CD4-positive, CD25-positive, alpha-beta regulatory T cell (primary cell): ENCODE results near the gene SEC24A. TPM values are rescaled to one million over a fixed set of nuclear protein-coding genes. Genes with fewer than 3 reads are reported as not detected.

ENCODE experiments used
- polyA plus RNA-seq, 4 donors: library from polyadenylated mRNA; unstranded; fragments of 300-500 nt; fragmentation: Illumina TruSeq; gene quantifications; one replicate each; pipeline ENCODE4 v1.2.3, GENCODE V29; 2021
- total RNA-seq: library from RNA; stranded (reverse); gene quantifications from one replicate; pipeline ENCODE4 v1.2.3, GENCODE V29; 2022

Gene SEC24A
- total and polyA plus RNA-seq, 5 donors from 2014 or later, result 5.6 to 21.5 (median 7.8) TPM

Other genes with a start within 250 kb of the SEC24A start
- gene CDKN2AIPNL, start 236.9 kb upstream of the SEC24A start, total RNA-seq, result 13.5 TPM
- 10 to 100 TPM; 24.6 to 32.4 (median 30.4) TPM for gene CDKN2AIPNL, start 236.9 kb upstream of the SEC24A start, polyA plus RNA-seq
- 162 TPM for gene JADE2, start 123.1 kb upstream of the SEC24A start, total RNA-seq
- gene JADE2, start 123.1 kb upstream of the SEC24A start, polyA plus RNA-seq, result 10 to 100 TPM; 19.2 to 31.7 (median 22.7) TPM
- gene SAR1B, start 16.0 kb upstream of the SEC24A start, total RNA-seq, result 48.7 TPM
- 10 to 100 TPM; 53.1 to 74.1 (median 65.9) TPM for gene SAR1B, start 16.0 kb upstream of the SEC24A start, polyA plus RNA-seq
- gene CAMLG, start 89.8 kb downstream of the SEC24A start, total RNA-seq, result 32.3 TPM
- gene CAMLG, start 89.8 kb downstream of the SEC24A start, polyA plus RNA-seq, result 10 to 100 TPM; 37.6 to 43.7 (median 43.3) TPM
- 61.8 TPM for gene DDX46, start 110.0 kb downstream of the SEC24A start, total RNA-seq
- 10 to 100 TPM; 16.3 to 23.2 (median 18.8) TPM for gene DDX46, start 110.0 kb downstream of the SEC24A start, polyA plus RNA-seq
- 31.4 TPM for gene C5orf24, start 197.2 kb downstream of the SEC24A start, total RNA-seq
- 1 to 10 TPM; 6.5 to 7.4 (median 6.9) TPM for gene C5orf24, start 197.2 kb downstream of the SEC24A start, polyA plus RNA-seq
- 33.9 TPM for gene TXNDC15, start 225.6 kb downstream of the SEC24A start, total RNA-seq
- gene TXNDC15, start 225.6 kb downstream of the SEC24A start, polyA plus RNA-seq, result 10 to 100 TPM; 15.4 to 23.1 (median 17.2) TPM